Fibroblast of pulmonary artery (primary cell): ENCODE data around the gene ACTL6B.
A peak's percentile ranks its signal among the peaks of the same experiment; 100 is the strongest.
"Not testable (repeated sequence)": the region's sequence is repeated elsewhere in the genome, so short reads cannot be mapped to it uniquely, and the experiment has no call there.

Experiments used
- DNase-seq: peaks from one replicate; pipeline ENCODE4 v3.0.0-alpha.2; 2010; ENCODE audit warnings: low read depth
- H3K4me3 ChIP-seq: replicated peaks from 2 replicates; pipeline ENCODE4 v1.5.1; 2011; ENCODE audit warnings: low read depth, mild to moderate bottlenecking, control low read depth, low read length, moderate library complexity
- CTCF ChIP-seq: IDR thresholded peaks from 2 replicates; pipeline ENCODE4 v1.5.1; 2011; ENCODE audit warnings: mild to moderate bottlenecking, control low read depth, low read length, inconsistent platforms; ENCODE audit errors: missing control alignments

The ACTL6B gene

GRCh38 chr7:100674411-100675104 lies 18.3 kb upstream of the ACTL6B start:
- no peak for DNase-seq
- H3K4me3 ChIP-seq = peak overlapping the region; percentile 95
- TF ChIP-seq CTCF = no peak

GRCh38 chr7:100673942-100674410 lies 17.7 kb upstream of the ACTL6B start:
- DNase-seq = no peak
- no peak for TF ChIP-seq CTCF
- H3K4me3 ChIP-seq = peak overlapping the region; percentile 95

- H3K4me3 ChIP-seq = peak within 1 kb of the TSS; percentile 95
- no peak for TF ChIP-seq CTCF
- peak; percentile 99 for DNase-seq
Observed at GRCh38 chr7:100673302-100673941, 17.2 kb upstream of the ACTL6B start, which contains the start of gene GNB2. GNB2 (plus strand) TSS chr7:100673740; CDS start chr7:100676266, 2,526 bp downstream.

- DNase-seq = no peak
- no peak for TF ChIP-seq CTCF
- H3K4me3 ChIP-seq = no peak overlapping the region
Observed at GRCh38 chr7:100671353-100672327, 15.4 kb upstream of the ACTL6B start.

GRCh38 chr7:100670074-100670473 lies 13.8 kb upstream of the ACTL6B start:
- no peak for TF ChIP-seq CTCF
- H3K4me3 ChIP-seq = no peak overlapping the region
- DNase-seq = no peak

- not testable (repeated sequence) for H3K4me3 ChIP-seq
Observed at GRCh38 chr7:100669106-100669505, 12.9 kb upstream of the ACTL6B start.

GRCh38 chr7:100668069-100668449 lies 11.8 kb upstream of the ACTL6B start:
- H3K4me3 ChIP-seq = no peak overlapping the region
- TF ChIP-seq CTCF = no peak
- no peak for DNase-seq

More at GRCh38 chr7:100669106-100669505, 12.9 kb upstream of the ACTL6B start:
- not testable (repeated sequence) for DNase-seq
